HG03159 (cell line): ENCODE results near the gene LCORL.
A peak's percentile ranks its signal among the peaks of the same experiment; 100 is the strongest.
"Not testable (repeated sequence)": the region's sequence is repeated elsewhere in the genome, so short reads cannot be mapped to it uniquely, and the experiment has no call there.

Experiments used
- ATAC-seq: cut with Tn5 transposase; IDR thresholded peaks from one replicate; pipeline ENCODE4 v1.9.1; 2021; ENCODE audit warnings: mild to moderate bottlenecking, moderate library complexity; ENCODE audit not compliant: unreplicated experiment

LCORL gene

DNA sequence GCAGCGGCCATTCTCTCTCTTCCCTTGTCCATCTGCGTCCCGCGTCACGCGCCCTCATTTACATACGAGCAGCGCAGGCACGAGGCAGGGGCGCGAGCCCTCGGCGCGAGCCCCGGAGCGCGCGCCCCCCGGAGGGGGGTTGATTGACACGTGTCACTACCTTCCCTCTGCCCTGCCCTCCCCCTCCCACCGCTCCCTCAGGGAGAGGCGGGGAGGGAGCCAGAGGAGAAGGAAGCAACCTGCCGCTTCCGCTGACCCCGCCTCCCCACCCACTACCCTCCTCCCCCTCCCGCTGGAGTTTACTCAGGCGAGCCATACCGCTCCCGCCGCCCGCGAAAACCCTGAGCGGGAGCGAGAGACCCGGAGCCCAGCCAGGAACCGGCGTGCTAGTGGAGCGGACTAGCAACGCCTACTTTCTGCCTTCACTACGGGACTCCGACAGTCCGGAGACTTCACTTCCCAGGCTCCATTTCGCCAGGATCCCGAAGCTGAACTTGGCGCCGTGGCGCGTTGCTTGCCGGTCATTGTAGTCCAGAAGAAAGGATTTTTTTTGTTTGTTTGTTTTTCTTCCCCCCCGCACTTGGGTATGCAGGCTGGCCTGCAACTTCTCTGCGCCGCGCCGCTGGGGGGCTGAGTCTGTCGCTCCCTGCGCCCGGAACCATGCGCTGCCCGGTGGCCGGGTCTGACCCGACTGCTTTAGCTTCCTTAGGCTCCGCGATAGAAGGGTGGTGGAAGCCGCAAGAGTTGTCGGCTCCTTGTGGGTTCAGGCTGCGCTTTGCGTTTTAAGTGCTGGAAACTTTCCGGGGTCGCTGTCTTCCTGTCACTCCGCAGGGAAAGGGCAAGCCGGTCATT is at the start of gene LCORL:
Gene LCORL (minus strand): TSS at position 36 of the 852 bp plus-strand sequence. CDS start 4 bp downstream, at position 32.
- ATAC-seq: peak; percentile 75

DNA sequence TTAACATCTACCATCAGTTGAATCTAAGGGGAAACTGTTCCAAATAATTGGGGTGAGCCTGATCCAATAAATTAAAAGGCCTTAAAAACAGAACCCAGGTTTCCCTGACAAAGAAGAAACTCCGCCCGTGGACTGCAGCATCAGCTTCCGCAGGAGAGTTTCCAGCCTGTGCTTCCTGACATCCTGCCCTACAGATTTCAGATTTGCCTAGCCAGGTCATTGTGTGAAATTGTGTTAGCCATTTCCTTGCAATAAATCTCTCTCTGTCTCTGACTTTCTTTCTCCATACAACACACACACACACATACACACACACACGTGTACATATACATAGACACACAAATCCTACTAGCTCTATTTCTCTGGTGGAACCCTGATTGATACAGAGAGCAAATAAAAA is 48.3 kb upstream of the LCORL start:
- ATAC-seq: no peak

- ATAC-seq: no peak
These were observed 45.5 kb upstream of the LCORL start for GRCh38 chr4:18067031-18067430.

DNA sequence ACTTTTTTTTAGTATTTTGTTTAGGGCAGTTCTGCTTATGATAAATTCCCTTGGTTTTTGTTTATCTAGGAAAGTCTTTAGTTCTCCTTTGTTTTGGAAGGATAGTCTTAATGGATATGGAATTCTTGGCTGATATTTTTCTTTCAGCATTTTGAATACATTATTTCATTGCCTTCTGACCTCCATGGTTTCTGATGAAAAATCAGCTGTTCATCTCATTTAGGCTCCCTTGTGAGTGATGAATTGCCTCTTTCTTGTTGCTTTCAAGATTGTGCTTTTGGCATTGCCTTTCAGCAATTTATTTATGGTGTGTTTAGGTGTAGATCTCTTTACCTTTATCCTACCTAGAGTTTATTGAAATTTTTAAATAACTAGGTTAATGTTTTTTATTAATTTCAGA is 41.5 kb upstream of the LCORL start:
- ATAC-seq: no peak

DNA sequence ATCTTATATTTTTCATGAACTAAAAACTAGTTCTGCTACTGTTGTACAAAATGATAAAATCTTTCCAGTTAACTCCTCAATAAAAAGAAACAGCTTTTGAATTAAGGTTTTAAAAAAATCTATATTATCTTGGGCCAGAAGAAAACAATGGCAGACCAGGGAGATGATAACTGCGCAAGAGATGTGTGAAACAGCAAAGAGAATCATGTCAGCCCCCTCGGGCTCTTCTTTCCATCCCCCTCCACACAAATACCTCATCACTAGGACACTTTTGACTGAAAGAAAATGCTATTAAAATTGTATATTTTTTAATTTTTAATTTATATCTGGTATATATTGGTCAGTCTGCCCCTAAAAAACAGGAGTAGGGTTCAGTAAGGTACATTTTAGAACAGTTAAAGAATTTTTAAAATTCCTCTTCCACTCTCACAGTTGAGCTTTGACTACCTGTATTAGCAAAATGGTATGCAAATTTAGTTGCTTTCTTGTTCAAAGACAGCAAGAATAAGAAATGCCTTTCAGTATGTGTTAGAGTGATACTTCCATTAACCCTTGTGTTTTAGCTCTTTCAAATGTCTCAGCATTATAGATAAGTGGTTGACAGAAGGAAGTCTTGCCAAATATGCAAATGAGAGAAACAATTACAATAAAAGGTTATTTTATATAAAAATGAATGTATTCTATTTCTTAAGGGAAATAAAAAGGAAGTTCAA is 36.4 kb upstream of the LCORL start:
- ATAC-seq: peak; percentile 73

GRCh38 chr4:18056030-18056429 is 34.5 kb upstream of the LCORL start:
- no peak for ATAC-seq

- ATAC-seq: no peak
These were observed 30.6 kb upstream of the LCORL start for GRCh38 chr4:18052158-18052557.

DNA sequence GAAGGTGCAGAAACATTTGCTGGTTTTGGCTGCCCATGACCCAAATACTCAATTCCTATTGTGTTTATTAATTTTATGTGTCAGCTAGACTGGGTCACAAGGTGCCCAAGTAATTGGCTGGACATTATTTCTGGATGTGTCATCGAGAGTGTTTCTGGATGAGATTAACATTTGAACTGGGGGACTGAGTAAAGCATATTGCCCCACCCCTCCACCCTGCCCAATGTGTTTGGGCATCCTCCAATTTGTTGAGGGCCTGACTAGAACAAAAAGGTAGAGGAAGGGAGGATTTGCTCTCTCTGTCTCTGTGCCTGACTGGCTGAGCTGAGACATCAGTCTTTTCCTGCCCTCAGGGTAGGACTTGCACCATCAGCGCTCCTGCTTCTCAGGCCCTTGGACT is 29.7 kb upstream of the LCORL start:
- ATAC-seq: no peak

GRCh38 chr4:18050448-18050847 is 28.9 kb upstream of the LCORL start:
- no peak for ATAC-seq

DNA sequence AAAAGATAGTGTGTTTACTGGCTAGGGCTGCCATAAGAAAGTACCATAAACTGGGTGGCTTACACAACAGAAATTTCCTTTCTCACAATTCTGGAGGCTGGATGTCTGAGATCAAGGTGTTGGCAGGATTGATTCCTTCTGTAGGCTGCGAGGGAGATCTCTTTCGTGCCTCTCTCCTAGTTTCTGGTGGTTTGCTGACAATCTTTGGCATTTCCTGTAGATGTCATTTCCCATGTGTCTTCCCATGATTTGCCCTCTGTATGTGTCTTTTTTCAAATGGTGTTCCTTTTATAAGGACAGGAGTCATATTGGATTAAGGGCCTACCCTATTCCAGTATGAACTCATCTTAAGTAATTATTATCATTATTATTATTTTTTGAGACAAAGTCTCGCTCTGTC is 27.9 kb upstream of the LCORL start:
- ATAC-seq: no peak

DNA sequence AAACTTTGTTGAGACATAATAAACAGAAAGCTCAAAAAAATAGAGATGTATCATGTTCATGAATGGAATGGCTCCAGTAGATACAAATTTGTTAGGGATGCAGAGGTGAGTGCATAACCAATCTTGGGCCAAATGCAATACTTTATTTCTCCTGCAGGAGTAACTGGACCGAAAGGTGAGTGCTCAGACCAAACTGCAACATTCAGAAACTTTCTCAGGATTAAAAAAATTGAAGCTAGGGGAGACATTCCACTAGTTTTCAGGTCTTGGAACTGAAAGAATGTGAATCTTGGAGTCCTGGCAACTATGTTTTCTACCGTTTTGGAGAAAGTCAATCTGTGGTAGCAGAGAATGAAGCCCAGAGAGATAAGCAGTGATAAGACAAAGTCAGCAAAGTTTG is 21.2 kb upstream of the LCORL start:
- no peak for ATAC-seq

- no peak for ATAC-seq
These were observed 20.5 kb upstream of the LCORL start for GRCh38 chr4:18042012-18042411.

DNA sequence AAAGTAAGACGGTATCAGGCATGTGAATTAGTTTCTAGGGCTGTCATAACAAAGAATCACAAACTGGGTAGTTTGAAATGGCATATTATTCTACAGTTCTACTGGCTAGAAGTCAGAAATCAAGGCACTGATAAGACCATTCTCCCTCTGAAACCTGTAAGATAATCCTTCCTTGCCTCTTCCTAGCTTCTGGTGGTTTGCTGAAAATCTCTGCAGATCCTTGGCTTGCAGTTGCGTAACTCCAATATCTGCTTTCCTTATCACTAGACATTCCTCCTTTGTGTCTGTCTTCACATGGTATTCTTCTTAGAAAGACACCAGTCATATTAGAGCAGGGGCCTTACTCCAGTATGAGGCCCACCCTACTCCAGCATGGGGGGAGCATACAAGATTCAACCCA is 19.6 kb upstream of the LCORL start:
- ATAC-seq: no peak

- peak; percentile 66 for ATAC-seq
These were observed 17.6 kb upstream of the LCORL start for GRCh38 chr4:18039113-18039512.

GRCh38 chr4:18036369-18036768 is 14.8 kb upstream of the LCORL start:
- not testable (repeated sequence) for ATAC-seq

DNA sequence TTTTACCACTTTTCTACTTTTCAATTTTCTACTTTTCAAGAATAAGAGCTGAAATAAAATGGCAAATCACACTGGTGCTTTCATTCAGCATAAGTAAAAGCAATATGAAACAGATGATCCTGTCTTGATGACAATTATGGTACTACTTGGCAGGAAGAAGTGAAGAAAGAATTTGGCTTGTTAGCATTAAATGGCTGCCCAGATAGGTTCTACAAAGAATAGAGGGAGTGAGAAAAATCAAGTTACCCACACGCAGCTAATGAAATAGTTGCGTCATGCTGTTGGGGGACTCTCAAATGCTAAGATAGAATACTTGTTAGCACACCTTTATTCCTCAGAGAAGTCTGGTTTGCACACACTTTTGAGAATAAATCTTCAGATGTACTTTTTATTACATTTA is 12.5 kb upstream of the LCORL start:
- no peak for ATAC-seq

- no peak for ATAC-seq
These were observed 11.8 kb upstream of the LCORL start for GRCh38 chr4:18033111-18034085.

GRCh38 chr4:18025288-18025687 is 3.7 kb upstream of the LCORL start:
- ATAC-seq: no peak

- ATAC-seq: no peak
These were observed 1.1 kb upstream of the LCORL start for GRCh38 chr4:18022572-18023050.

DNA sequence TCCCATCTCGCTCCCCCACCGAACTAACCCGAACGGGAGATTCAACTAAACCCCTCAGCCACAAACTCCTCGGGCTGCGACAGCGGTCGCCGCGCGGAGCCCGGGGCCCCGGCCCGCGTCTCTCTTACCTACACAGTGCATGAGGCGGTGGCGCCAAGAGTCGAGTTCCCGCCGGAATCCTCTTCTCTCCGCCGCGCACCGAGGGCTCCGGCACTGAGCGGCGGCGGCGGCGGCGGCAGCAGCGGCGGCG is 160 bp downstream of the LCORL start:
- peak; percentile 2 for ATAC-seq
